HG03159 (cell line): ENCODE data around the gene PPEF1.
"Not testable (repeated sequence)": the region's sequence is repeated elsewhere in the genome, so short reads cannot be mapped to it uniquely, and the experiment has no call there.

Experiments used
- ATAC-seq: cut with Tn5 transposase; IDR thresholded peaks from one replicate; pipeline ENCODE4 v1.9.1; 2021; ENCODE audit warnings: mild to moderate bottlenecking, moderate library complexity; ENCODE audit not compliant: unreplicated experiment

Gene PPEF1

DNA sequence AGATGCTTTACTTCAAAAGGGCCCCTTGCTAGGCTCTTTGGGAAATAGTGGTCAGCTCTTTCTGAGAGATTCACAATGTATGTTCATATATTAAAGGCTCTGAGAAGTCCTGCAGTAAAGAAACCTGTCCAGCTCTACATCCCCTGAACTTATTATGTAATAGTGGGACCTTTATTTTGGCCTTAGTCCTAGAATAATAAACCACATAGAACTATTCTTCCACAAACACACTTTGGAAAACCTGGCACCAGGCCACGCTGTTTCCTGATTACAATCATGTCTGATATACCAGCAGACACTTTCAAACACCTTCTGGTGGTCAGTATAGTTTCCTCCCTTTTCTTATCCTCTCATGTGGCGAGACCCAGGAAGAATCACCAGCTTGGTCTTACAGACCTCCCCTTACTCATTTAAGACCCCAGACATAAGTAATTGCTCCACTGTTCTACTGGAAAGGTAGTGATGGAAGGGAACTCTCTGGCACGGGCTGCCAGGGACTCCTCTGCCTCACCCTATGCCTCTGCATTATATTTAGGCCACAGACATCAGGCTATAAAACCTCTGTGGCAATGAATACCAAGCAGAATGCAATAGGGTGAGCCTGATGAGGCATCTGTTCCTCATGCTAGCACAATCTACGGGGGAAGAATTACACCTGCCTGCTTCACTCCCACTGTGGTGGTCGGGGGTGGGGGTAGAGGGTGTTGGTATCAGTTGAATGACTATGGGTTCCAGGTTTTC lies 5.7 kb upstream of the PPEF1 start:
- ATAC-seq, result no peak

- no peak for ATAC-seq
These were observed 4.9 kb upstream of the PPEF1 start for GRCh38 chrX:18702362-18703195.

DNA sequence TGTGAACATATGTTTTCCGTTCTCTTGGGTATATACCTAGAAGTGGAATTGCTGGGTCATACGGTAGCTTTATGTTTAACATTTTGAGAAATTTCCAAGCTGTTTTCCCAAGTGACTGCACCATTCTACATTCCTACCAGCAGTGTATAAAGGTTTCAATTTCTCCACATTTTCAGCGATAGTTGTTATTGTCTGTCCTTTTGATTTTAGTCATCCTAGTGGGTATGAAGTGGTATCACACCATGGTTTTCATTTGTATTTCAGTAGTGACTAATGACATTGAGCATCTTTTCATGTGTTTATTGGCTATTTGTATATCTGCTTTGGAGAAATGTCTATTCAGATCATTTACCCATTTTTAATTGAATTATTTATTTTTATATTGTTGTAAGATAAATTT lies 2.4 kb downstream of the PPEF1 start:
- ATAC-seq, result no peak

- no peak for ATAC-seq
These were observed 7.5 kb downstream of the PPEF1 start for GRCh38 chrX:18714910-18715309.

GRCh38 chrX:18719852-18720251 lies 12.4 kb downstream of the PPEF1 start:
- no peak for ATAC-seq

DNA sequence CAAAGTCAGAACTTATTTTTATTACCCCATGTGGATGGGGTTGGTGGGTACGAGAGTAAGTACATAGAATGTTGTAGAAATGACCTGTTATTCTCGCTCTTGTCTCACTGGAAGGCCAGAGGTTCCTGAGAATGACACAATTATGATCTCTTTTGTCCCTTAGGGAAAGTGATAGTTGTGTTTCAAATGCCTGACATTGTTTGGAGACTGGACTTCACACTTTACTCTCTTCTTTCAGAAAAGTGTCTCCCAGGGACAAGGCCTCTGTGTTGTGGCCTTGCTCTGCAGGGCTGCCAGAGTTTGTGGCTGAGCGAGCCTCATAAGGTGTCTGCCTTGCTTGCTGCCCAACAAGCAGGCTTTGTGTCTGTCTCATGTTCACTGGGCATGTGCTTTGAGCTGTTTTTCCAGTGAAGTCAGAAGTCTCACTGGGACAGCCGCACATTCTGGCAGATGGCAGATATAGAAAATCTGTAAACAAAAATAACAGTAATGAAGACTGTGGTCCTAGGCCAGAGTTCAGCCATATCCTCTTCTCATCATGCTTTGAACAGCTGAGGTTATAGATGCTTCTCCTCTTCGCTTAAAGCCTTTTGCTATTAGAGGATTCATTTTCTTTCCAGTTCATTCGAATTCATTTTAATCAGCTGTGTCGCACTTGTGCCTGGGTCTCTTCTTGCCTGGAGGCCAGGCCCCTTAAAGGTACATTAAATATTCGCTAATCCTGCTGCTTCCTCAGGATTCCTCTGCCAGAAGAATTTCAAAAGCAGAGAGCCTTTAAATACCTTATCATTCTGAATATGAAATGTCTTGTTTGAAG lies 14.4 kb downstream of the PPEF1 start:
- no peak for ATAC-seq

DNA sequence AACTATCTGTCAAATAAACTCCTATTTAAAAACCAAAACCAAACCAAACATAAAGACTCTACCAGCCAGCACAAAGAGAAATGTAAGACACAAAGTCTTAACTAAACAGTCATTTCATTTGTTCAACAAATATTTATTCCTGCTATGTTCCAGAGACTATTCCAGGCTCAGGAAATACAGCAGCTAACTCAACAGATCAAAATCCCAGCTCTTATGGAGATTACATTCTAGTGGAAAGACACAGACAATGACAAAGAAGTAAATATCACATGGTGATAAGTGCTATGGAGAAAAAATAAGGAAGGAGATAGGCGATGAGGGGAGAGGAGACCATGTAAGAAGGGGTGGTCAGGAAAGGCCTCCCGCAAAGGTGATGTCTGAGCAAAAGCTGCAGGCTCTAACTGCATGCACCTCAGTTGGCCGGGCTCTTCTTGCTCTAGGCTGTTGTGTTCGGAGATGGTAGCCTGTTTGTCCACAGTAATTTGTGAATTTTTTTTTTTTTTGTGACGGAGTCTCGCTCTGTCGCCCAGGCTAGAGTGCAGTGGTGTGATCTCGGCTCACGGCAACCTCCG lies 15.1 kb downstream of the PPEF1 start:
- no peak for ATAC-seq

GRCh38 chrX:18725310-18725943 lies 18.0 kb downstream of the PPEF1 start:
- no peak for ATAC-seq

- ATAC-seq, result no peak
These were observed 25.8 kb downstream of the PPEF1 start for GRCh38 chrX:18733287-18733686.

- not testable (repeated sequence) for ATAC-seq
These were observed 32.2 kb downstream of the PPEF1 start for GRCh38 chrX:18739609-18740008.

DNA sequence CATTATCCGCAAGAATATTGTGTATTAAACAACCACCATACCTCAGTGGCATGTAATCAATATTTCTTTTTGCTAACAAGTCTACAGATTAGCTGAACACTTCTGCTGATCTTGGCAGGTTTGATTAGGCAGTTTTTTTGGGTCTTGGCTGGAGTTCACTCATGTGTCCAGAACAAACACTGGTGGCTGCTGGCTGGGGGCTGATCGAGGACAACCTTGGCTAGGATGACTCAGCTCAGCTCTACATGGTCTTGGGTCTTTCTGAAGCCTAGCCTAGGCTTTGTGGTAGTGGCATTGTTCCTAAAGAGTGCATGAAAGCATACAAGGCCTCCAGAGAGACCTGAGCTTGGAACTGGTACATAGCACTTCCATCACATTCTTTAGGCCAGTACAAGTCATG lies 41.1 kb downstream of the PPEF1 start:
- no peak for ATAC-seq

GRCh38 chrX:18753631-18754030 lies 46.2 kb downstream of the PPEF1 start:
- no peak for ATAC-seq

GRCh38 chrX:18755651-18756050 lies 48.2 kb downstream of the PPEF1 start:
- no peak for ATAC-seq

DNA sequence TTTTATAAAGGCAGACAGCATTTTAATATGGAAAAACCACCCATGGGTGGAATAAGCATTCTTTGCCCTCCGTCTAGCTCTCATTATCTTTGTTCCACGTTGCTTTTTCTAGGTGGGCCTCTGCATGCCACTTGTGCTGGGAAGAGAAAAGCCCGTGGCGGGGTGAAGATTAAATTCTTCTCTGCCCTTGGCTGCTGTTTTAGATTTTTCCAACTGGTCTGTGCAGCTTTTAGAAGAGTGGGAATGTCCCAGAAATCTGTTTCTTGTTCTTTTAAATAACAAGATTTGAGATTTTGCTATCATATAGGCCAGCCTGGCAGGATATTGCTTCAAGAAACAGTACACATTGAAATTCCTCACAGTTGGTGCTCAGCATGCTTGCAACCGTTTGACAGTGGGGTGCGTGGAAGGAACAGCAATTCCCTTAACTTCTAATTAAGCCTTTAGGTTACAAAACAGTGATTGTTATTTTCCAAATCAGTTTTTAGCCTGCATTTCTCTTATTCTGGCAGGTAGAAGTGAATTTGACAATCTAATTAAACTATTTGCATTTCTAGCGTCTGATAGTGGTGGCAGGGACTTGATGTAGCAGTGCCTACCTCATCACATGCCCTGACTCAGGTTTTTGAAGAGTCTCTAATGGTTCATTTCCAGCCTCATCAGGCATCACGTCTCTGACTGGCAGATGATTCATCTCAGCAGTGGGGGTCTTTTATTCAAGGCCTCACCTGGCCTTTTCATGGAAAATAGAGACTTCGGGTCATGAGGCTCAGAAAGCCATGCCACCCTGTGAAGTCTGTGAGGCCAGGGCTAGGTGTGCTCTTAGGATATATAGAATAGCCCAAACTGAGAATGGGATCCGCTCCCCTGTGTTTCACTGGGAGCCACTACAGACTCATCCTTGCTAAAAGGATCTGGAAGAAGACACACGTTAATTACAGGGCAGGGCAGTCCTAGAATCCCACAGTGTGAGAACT lies 50.8 kb downstream of the PPEF1 start:
- ATAC-seq, result no peak

- ATAC-seq, result no peak
These were observed 54.3 kb downstream of the PPEF1 start for GRCh38 chrX:18761750-18762149.

- ATAC-seq, result not testable (repeated sequence)
These were observed 55.7 kb downstream of the PPEF1 start for GRCh38 chrX:18763106-18763505.

DNA sequence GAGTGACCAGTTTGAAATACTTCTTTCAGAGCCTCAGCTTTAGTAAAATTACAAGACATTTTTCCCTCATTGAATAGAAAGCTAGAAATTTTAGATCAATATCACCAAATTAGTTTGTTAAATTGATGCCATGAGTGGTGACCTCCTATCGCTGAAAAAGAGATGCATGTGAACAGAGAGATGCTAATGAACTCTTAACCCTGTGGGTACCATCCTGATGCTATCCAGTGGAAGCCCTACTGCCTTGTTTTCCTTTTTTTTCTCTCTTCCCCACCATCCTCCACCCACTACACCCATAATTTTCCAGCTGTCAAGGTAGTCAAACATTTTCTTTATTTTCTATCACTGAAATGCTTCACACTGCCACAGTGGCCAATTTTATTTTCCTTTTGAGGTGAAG lies 61.9 kb downstream of the PPEF1 start:
- no peak for ATAC-seq

- no peak for ATAC-seq
These were observed 62.5 kb downstream of the PPEF1 start for GRCh38 chrX:18769812-18770573.

DNA sequence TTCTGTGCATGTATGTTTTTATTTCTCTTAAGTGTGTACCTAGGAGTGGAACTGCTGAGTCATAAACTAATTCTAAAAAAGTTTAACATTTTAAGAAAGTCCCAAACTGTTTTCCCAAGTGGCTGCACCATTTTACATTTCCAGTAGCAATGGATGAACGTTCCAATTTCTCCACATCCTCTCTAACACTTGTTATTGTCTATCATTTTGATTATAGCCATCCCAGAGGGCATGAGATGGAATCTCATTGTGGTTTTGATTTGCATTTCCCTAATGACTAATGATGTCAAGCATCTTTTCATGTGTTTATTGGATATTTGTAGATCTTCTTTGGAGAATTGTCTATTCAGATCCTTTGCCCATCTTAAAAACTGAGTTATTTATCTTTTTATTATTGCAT lies 82.5 kb downstream of the PPEF1 start:
- no peak for ATAC-seq
